CD4-positive, alpha-beta T cell treated with Interleukin-17A for 1 hour (primary cell): ENCODE results near the gene WDFY1.
"Not testable (repeated sequence)": the region's sequence is repeated elsewhere in the genome, so short reads cannot be mapped to it uniquely, and the experiment has no call there.

Experiments used
- DNase-seq: peaks from one replicate; pipeline ENCODE4 v3.0.0-alpha.2; 2020

The WDFY1 gene

GRCh38 chr2:223957092-223957851 lies 12.1 kb upstream of the WDFY1 start, which contains the start of gene MRPL44:
MRPL44 (plus strand) TSS chr2:223957463; CDS start chr2:223957473, 10 bp downstream.
- peak; percentile 96 for DNase-seq

- no peak for DNase-seq
Measured at GRCh38 chr2:223956300-223956699, 11.2 kb upstream of the WDFY1 start.

- DNase-seq = no peak
Measured at GRCh38 chr2:223954401-223954800, 9.3 kb upstream of the WDFY1 start.

- no peak for DNase-seq
Measured at GRCh38 chr2:223952280-223952968, 7.3 kb upstream of the WDFY1 start.

GRCh38 chr2:223950448-223951347 lies 5.6 kb upstream of the WDFY1 start:
- DNase-seq = no peak

- no peak for DNase-seq
Measured at GRCh38 chr2:223949241-223949840, 4.2 kb upstream of the WDFY1 start.

- DNase-seq = no peak
Measured at GRCh38 chr2:223947711-223948205, 2.6 kb upstream of the WDFY1 start.

GRCh38 chr2:223945755-223946154 lies 620 bp upstream of the WDFY1 start:
- no peak for DNase-seq

- peak; percentile 29 for DNase-seq
Measured at GRCh38 chr2:223944166-223944702, 901 bp downstream of the WDFY1 start.

- no peak for DNase-seq
Measured at GRCh38 chr2:223943561-223944008, 1.6 kb downstream of the WDFY1 start.

- no peak for DNase-seq
Measured at GRCh38 chr2:223943135-223943534, 2.0 kb downstream of the WDFY1 start.

- DNase-seq = peak; percentile 54
Measured at GRCh38 chr2:223941579-223942277, 3.4 kb downstream of the WDFY1 start.

GRCh38 chr2:223939438-223939837 lies 5.7 kb downstream of the WDFY1 start:
- DNase-seq = not testable (repeated sequence)

- DNase-seq = no peak
Measured at GRCh38 chr2:223937535-223937934, 7.6 kb downstream of the WDFY1 start.

GRCh38 chr2:223936862-223937326 lies 8.2 kb downstream of the WDFY1 start:
- DNase-seq = no peak

- no peak for DNase-seq
Measured at GRCh38 chr2:223935459-223936125, 9.5 kb downstream of the WDFY1 start.

GRCh38 chr2:223934870-223935269 lies 10.3 kb downstream of the WDFY1 start:
- no peak for DNase-seq

- no peak for DNase-seq
Measured at GRCh38 chr2:223932816-223933800, 12.0 kb downstream of the WDFY1 start.
